HG02938 (cell line): ENCODE data around the gene IL18RAP.

Experiments used
- ATAC-seq: cut with Tn5 transposase; IDR thresholded peaks from one replicate; pipeline ENCODE4 v1.9.1; 2021; ENCODE audit warnings: mild to moderate bottlenecking, moderate library complexity; ENCODE audit not compliant: unreplicated experiment

Gene IL18RAP

GRCh38 chr2:102492006-102492405, 69.0 kb downstream of the IL18RAP start:
- no peak for ATAC-seq

- ATAC-seq = no peak
Measured at GRCh38 chr2:102494570-102494969, 71.6 kb downstream of the IL18RAP start.

GRCh38 chr2:102498414-102498813, 75.5 kb downstream of the IL18RAP start:
- ATAC-seq = no peak

- no peak for ATAC-seq
Measured at GRCh38 chr2:102499558-102499957, 76.6 kb downstream of the IL18RAP start.
